ENCODE results near the gene UHMK1.
A peak's percentile ranks its signal among the peaks of the same experiment; 100 is the strongest.
"Not testable (repeated sequence)": the region's sequence is repeated elsewhere in the genome, so short reads cannot be mapped to it uniquely, and the experiment has no call there.

UHMK1 gene

DNA sequence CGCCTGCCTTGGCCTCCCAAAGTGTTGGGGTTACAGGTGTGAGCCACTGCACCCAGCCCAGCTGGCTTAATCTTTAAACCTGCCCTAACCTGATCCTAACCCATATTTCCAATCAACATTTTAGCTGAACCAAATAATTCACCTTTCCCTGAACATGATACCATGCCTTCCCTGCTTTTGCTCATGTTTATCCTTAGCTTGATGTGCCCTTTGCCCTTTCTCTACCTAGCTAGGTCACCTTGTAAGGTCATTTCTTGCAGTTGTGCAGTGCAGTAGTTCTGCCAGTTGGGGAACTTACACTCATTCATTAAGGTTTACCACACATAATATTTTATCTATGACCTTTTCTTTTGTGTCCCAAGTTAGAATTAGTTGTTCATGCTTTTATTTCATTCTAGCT, 69.3 kb downstream of the UHMK1 start:
- peak overlapping the region; percentile 1 for H3K4me3 ChIP-seq
- TF ChIP-seq, protein P1, sequence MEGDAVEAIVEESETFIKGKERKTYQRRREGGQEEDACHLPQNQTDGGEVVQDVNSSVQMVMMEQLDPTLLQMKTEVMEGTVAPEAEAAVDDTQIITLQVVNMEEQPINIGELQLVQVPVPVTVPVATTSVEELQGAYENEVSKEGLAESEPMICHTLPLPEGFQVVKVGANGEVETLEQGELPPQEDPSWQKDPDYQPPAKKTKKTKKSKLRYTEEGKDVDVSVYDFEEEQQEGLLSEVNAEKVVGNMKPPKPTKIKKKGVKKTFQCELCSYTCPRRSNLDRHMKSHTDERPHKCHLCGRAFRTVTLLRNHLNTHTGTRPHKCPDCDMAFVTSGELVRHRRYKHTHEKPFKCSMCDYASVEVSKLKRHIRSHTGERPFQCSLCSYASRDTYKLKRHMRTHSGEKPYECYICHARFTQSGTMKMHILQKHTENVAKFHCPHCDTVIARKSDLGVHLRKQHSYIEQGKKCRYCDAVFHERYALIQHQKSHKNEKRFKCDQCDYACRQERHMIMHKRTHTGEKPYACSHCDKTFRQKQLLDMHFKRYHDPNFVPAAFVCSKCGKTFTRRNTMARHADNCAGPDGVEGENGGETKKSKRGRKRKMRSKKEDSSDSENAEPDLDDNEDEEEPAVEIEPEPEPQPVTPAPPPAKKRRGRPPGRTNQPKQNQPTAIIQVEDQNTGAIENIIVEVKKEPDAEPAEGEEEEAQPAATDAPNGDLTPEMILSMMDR (IDR thresholded peaks at IDR 0.05), result no peak
- no peak for DNase-seq (ENCODE audit: low spot score)
- H3K27ac ChIP-seq, result no peak overlapping the region

DNA sequence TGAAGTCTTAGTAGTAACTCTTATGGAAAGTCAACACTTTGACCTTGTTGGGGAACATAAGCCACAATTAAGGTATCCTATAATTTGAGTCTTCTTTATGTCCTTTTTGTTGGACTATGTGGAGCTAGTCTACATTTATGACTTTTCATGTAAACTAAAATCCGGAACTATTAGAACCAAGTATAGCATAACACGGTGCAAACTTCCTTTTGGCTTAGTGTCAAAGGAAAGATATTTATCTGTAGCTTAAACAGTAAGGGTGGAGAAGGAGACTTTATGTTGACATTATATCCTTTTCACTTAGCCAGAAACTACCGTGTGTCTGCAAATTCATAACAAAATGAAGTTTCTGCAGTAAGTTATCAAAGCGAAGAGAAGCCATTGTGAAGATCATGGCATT, 71.2 kb downstream of the UHMK1 start:
- H3K4me3 ChIP-seq, result no peak overlapping the region
- TF ChIP-seq, protein P1 (IDR thresholded peaks at IDR 0.05), result no peak
- no peak overlapping the region for H3K27ac ChIP-seq
- DNase-seq (ENCODE audit: low spot score), result no peak

DNA sequence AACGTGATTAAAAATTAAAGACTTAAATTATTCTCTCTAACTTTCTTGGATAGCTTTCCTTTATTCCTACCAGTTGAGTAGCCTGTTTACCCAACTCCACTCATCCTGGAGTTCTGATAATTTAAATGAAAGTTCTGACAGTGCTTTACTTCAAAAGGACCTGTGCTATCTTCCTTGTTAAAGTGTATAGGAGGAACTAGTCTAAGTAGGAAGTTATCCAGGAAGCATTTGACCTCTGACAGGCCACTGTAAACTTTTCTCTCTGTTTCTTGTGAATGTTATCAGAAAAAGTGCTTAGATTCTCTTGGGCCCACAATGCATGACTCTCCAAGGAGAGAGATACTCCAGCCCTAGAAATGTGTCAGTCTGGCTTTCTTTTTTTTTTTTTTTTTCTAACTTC, 73.1 kb downstream of the UHMK1 start:
- no peak overlapping the region for H3K27ac ChIP-seq
- H3K4me3 ChIP-seq, result no peak overlapping the region
- TF ChIP-seq, protein P1 (IDR thresholded peaks at IDR 0.05), result no peak
- no peak for DNase-seq (ENCODE audit: low spot score)

DNA sequence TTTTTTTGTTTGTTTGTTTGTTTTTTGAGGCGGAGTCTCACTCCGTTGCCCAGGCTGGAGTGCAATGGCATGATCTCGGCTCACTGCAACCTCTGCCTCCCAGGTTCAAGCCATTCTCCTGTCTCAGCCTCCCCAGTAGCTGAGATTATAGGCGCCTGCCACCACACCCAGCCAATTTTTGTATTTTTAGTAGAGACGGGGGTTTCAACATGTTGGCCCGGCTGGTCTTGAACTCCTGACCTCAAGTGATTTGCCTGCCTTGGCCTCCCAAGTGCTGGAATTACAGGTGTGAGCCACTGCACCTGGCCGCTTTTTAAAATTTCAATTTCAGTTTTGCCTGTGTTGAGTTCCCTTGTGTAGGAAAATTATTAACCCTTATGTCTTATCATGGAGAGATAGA, 73.5 kb downstream of the UHMK1 start:
- not testable (repeated sequence) for H3K27ac ChIP-seq; H3K4me3 ChIP-seq; DNase-seq (ENCODE audit: low spot score)

DNA sequence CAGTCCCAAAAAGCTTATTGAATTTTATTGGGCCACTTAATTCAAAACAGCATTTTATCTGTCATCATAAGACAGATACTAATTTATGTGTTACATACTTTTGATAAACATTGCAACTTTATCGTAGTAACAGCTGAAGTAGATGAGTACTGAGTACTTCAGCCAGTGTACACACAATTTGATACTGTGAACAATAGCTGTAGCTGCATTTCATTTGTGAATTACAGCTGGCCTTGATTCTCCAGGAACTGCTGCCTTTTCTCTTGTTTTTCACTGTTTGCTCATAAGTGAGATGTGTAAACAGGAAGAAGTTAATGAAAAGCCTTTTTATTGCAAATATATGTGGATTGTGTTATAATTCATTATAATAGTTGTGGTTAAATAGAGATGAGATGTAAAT, 74.1 kb downstream of the UHMK1 start:
- H3K4me3 ChIP-seq, result no peak overlapping the region
- TF ChIP-seq, protein P1 (IDR thresholded peaks at IDR 0.05), result no peak
- H3K27ac ChIP-seq, result no peak overlapping the region
- no peak for DNase-seq (ENCODE audit: low spot score)

DNA sequence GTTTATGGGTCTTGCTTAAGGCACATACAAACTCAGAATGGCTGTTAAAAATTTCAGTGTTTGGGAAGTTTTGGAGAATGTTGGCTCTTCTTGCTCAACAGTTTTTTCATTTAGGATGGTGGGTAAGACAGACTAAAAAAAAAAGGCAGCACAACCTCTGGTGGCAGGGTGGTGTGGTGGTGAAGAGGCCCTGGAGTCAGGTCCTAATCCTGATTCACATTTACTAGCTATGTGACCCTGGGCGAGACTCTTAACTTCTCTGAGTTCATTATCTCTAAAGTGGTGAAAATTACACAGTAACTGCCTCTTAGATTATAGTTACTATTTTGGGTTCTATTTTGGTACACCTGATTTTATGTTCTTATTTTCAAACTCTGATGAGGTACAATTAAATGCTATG, 75.5 kb downstream of the UHMK1 start:
- TF ChIP-seq, protein P1 (IDR thresholded peaks at IDR 0.05), result no peak

DNA sequence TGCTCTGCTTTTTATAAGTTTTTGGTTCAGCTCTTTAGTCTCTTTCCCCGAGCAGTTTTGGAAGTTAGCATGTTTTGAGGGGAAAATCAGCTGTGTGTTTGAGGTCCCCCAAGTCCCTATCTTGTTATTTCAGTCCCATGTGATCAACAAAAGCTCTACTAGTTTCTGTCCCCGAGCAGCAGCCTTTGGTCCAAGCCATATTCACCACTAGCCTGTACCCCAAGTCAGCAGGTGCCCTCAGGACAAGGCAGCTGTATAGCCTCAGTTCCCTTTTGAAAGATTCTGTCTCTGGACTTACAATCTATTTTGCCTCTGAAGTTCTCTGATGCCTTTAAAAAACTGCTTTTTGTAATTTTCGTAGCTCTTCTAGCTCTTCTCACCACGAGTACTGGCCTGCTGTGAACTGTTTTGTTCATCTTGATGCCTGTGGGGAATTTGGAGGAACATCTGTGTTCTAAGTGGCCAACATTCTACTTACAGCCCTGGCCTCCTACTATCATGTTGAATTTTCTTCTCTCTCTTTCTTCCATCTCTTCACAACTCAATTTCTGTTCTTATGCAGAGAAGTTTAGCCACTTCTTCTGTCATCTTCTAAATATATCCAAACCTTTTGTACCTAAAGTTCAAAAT, 80.6 kb downstream of the UHMK1 start:
- Histone ChIP-seq H3K4me3 (no peak overlapping the region), H3K27ac (no peak overlapping the region)
- no peak for DNase-seq (ENCODE audit: low spot score)
- TF ChIP-seq, protein P1 (IDR thresholded peaks at IDR 0.05), result no peak

More for the DNA sequence above, 75.5 kb downstream of the UHMK1 start:
- Histone ChIP-seq H3K27ac (no peak overlapping the region), H3K4me3 (no peak overlapping the region)
- no peak for DNase-seq (ENCODE audit: low spot score)
